ENCODE results near the gene TRIM23.
A peak's percentile ranks its signal among the peaks of the same experiment; 100 is the strongest.
"Not testable (repeated sequence)": the region's sequence is repeated elsewhere in the genome, so short reads cannot be mapped to it uniquely, and the experiment has no call there.

Gene TRIM23

GRCh38 chr5:65624025-65624570 is at the start of gene TRIM23:
Gene TRIM23, minus strand, starts transcription at chr5:65624333. Its CDS starts 59 bp downstream, at chr5:65624274.
- peak; percentile 93 for DNase-seq

DNA sequence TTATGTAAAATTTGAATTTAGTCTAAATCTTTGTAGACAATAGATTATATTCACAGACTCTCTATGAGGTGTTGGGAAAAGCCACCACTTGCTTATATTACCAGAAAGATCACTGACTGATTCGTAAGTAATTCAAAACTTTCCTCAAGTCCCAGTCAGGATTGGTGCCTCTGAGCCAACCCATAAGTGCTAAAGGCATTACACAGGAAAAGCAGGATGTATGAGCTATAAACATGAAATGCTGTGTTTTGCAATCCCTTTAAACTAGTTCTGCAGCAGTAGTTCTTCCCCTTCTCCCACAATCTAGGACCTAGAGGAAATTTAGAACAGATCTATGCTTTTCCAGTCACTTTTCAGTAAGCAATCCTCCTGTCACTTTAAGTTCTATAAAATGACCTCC is 48.7 kb upstream of the TRIM23 start:
- no peak for DNase-seq

DNA sequence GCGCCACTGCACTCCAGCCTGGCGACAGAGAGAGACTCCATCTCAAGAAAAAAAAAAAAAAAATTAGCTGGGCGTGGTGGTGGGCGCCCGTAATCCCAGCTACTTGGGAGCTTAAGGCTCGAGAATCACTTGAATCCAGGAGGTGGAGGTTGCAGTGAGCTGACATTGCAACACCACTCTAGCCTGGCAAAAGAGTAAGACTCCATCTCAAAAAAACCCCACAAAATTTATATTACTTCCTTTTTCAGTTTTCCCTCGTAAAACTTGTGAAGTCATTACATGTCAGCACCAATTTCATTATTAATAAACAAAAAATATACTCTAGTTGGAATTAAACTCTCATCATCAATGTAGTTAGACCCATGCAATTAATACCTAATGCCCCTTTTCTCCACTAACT is 44.6 kb upstream of the TRIM23 start:
- DNase-seq = no peak

DNA sequence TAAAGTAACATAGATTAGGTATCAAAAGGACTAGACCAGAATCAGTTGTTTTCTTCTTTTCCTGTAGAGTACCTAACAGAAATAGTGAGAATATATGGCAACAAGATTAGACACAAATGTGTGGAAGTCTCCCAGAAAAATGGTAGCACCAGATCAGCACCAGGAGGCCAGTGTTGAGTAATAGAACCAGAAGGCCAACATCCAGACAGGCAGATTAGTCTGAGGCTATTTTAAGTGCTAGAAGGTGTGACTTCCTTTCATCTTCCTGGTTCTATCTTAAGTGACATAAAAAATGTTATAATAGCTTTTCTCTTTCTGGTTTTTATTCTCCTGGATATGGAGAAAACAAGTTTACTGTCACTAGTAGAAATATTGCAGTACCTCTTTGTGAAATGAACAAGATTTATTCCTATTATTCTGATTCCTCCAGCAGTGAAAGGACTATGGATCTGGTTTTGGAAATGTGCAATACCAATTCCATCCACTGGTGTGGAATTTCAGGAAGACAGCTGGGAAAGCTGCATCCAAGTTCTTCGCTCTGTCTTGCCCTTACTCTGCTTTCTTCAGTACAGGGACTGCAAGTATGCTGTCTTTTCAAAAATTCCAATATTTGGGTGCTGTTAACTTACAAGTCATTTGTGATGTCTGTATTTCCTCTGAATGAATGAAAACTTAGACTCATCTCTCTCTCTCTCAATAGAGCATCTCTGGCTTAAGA is 39.8 kb upstream of the TRIM23 start:
- DNase-seq = no peak

DNA sequence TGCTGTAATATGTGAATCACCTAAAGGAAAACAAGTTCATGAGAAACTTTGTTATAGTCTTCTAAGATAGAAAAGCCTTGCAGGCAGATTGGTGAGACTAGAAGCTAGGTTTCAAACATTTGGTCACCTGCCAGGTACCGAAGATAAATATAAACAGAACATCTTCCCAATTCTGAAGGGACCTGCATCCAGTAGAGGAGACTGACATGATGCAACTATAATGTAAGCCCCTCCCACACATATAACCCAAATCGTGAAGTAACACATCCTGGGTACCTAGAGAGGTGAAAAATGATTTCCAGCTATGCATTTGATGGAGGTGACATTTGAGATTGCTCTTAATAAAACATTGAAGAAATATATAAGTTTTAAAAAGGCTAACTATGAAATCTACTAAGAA is 30.6 kb upstream of the TRIM23 start:
- no peak for DNase-seq

DNA sequence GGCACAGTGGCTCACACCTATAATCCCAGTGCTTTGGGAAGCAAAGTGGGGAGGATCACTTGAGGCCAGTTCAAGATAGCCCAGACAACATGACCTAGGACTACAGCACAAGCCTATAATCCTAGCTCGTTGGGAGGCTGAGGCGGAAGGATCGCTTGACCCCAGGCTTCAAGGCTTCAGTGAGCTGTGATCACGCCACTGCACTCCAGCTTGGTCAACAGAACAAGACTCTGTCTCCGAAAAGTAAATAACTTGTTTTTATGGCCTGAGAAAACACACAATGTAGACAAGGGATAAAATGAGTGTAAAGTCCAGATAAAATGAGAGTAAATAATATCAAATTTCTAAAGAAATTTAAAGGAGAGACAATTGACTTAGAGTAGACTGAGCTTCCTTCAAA is 27.0 kb upstream of the TRIM23 start:
- no peak for DNase-seq

DNA sequence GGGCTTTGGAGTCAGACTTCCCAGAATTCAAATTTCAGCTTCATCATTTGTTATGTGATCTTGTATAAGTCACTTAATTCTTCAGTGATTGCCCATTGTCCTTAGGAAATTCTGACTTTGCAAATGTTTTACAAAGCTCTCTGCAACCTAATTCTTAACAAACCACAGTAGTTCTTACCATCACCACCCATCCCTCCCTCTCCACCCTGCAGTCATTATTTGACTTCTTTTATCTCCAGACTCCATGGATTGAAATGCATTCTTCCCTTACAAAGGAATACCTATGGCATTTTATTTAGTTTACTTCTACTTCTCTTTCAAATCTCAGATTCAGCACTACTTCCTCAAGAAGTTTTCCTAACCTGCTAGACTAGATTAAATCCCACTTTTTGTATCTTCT is 23.8 kb upstream of the TRIM23 start:
- no peak for DNase-seq

DNA sequence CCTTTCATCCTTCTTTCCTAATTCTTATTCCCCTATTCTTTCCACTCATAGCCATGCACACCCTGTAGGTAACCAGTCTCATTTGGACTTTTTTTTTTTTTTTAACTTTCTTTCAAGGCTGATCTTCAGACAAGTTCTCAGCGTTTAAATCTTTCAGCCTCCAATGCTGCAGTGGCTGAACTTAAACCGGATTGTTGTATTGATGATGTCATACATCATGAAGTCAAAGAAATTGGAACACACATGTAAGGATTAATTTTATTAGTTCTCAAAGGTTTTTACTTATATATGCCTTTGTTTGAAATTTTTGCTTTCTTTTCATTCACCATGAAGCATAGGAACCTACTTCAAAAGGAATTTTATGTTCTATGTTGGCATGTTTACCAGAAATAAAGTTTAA is 22.8 kb upstream of the TRIM23 start:
- DNase-seq = no peak

DNA sequence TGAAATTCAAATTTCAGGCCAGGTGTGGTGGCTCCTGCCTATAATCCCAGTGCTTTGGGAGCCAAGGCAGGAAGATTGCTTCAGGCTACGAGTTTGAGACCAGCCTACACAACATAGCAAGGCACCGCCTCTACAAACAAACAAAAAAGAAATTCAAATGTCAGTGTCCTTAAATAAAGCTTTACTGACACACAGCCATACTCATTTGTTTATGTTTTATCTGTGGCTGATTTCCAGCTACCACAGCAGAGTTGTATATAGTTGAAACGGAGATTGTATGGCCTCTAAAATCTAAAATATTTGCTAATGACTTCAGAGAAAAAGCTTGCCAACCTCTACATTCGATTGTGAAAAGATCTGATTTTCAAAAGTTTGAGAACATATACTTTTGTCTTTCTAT is 16.1 kb upstream of the TRIM23 start:
- DNase-seq = no peak

DNA sequence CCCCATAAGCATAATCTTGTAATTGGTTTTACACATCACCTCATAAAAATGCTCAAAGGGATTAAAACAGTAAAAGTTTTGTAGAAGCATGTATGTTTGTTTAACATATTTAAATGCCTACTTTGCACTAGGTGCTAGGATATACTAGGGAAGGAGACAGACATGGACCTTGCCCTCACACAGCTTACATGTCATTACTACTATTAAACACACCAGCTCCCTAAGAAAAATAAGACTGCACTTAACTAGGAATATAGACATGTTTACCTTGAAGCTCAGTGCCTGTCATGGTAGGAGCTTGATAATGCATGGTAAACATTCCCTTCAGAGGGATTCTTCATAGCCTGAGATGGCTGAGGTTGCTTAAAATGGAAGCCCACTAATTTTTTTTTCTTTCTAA is 6.8 kb upstream of the TRIM23 start:
- no peak for DNase-seq

GRCh38 chr5:65625743-65626142 is 1.6 kb upstream of the TRIM23 start:
- DNase-seq = no peak

GRCh38 chr5:65624571-65625555 is 730 bp upstream of the TRIM23 start, which contains the start of the genes SHLD3 and TRAPPC13:
Gene SHLD3, plus strand, starts transcription at chr5:65625027. Its CDS starts 4,561 bp downstream, at chr5:65629588.
Gene TRAPPC13, plus strand, starts transcription at chr5:65625027. Its CDS starts 34 bp downstream, at chr5:65625061.
- DNase-seq = peak; percentile 91

- DNase-seq = no peak
Observed at GRCh38 chr5:65623482-65623881, 651 bp downstream of the TRIM23 start.

- DNase-seq = not testable (repeated sequence)
Observed at GRCh38 chr5:65621961-65622360, 2.2 kb downstream of the TRIM23 start.

DNA sequence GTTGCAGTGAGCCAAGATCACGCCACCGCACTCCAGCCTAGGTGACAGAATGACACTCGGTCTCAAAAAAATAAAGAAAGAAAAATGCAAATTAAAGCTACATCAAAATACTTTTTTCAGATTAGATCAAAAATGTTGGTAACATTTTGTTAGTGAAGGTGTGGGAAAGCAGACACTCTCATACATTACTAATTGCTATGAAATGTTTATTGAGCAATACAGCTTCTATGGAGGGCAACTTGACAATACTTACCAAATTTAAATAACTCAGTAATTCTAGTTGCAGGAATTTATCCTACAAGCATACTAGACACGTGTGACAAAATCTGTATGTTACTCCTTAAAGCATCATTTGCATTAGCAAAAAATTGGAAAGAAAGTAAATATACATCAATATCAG is 4.1 kb downstream of the TRIM23 start:
- DNase-seq = no peak

DNA sequence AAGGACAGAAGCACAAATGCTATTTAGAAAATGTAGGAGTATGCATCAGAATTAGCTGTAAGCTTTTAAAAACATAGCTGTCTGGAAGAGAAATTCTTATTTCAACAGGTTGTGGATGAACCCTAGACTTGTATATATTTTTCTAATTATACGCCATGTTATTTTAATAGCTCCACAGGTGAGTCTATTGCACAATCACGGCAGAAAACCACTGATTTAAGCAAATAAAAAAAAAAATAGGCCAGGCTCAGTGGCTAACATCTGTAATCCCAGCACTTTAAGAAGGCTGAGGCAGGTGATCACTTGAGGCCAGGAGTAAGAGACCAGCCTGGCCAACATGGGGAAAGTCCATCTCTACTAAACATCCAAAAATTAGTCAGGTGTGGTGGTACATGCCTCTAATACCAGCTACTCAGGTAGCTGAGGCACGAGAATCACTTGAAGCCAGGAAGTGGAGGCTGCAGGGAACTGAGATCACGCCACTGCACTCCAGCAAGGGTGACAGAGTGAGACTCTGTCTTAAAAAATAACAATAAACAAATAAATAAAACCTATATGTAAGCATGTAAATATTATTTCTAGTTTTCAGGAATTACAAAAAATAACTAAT is 11.7 kb downstream of the TRIM23 start:
- no peak for DNase-seq

DNA sequence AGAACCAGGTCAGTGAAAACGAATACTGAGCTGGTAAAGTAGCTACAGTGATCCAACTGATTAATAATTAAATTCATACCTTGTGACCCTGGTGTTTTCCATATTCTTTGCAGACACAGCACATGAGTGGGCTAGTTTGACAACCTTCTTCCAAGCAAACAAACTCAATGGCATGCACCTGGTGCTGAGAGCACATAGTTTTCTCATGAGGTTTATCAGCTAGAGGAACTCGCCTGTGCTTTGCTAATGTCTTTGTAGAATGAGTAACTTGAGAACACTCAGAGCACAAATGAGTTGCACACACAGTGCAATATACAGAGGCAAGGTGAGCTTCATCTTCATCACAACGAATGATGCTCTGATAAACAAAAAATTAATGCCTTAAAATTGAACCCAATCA is 12.6 kb downstream of the TRIM23 start:
- DNase-seq = no peak

- DNase-seq = not testable (repeated sequence)
Observed at GRCh38 chr5:65601761-65602160, 22.4 kb downstream of the TRIM23 start.

DNA sequence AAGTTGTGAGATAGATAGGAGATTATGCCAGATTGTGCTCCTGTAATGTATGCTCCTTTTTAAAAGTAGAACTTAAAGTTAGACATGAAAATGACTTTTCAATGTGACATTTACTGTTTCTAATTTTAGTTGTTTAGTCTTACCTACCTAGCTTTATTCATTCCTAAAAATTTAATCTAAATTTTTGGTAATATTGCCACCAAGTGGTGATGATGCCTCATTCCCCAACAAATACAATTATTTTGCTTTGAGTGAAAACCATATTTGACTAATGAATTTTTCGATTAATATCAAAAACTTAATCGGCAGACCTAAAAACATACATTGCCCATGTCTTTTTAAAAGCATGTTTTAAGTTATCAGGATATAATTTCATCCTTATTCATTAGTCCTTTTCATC is 35.4 kb downstream of the TRIM23 start:
- DNase-seq = no peak

DNA sequence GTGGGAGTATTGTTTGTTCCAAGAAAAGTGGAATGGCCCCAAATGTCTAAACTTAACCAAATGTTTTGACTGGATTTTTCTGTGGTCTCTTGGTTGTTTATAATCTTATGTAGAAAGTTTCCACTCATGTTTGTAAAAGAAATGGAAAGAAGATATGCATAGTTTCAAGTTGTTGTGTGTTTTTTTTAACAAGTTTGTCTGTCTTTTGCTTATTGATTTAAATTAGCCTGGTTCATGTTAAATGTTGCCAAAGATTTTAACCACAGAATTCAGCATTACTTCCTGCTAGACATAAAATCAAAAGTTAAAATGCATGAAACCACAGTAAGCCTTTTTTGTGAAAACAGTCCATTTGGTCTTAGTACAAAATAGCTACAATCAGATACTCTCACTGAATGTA is 47.0 kb downstream of the TRIM23 start:
- DNase-seq = no peak

GRCh38 chr5:65570598-65571226 is 53.4 kb downstream of the TRIM23 start:
- no peak for DNase-seq

DNA sequence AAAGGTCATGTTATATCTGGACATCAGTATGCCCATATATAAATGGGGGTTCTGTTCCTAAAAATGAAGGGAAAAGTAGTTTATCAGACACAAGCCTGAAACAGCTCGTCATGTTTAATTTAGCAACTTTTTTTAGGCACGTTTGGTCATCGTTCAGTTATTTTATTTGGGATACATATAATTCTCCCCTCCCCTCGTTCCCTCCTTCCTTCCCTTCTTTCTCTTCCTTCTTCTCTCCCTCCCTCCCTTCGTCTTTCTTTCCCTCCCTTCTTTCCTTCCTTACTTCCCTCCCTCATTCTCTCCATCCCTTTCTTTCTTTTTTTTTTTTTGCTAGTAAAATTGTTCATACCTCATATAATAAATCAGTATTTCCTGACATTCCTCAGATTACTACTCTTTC is 57.6 kb downstream of the TRIM23 start:
- no peak for DNase-seq

- no peak for DNase-seq
Observed at GRCh38 chr5:65563777-65564176, 60.4 kb downstream of the TRIM23 start.
